ENCODE data around the gene GAREM1. TPM values are rescaled to one million over a fixed set of nuclear protein-coding genes. Genes with fewer than 3 reads are reported as not detected.
A peak's percentile ranks its signal among the peaks of the same experiment; 100 is the strongest.

GAREM1 gene
- polyA plus RNA-seq (2012; rRNA removed) = 2.8 and 3.3 TPM in 2 replicates
- 2.0 and 2.9 TPM in 2 replicates for polyA plus RNA-seq (2012; cell fraction: cytosol; rRNA removed)
- 3.3 and 3.7 TPM in 2 replicates for polyA plus RNA-seq (2012; cell fraction: nucleus; rRNA removed)

DNA sequence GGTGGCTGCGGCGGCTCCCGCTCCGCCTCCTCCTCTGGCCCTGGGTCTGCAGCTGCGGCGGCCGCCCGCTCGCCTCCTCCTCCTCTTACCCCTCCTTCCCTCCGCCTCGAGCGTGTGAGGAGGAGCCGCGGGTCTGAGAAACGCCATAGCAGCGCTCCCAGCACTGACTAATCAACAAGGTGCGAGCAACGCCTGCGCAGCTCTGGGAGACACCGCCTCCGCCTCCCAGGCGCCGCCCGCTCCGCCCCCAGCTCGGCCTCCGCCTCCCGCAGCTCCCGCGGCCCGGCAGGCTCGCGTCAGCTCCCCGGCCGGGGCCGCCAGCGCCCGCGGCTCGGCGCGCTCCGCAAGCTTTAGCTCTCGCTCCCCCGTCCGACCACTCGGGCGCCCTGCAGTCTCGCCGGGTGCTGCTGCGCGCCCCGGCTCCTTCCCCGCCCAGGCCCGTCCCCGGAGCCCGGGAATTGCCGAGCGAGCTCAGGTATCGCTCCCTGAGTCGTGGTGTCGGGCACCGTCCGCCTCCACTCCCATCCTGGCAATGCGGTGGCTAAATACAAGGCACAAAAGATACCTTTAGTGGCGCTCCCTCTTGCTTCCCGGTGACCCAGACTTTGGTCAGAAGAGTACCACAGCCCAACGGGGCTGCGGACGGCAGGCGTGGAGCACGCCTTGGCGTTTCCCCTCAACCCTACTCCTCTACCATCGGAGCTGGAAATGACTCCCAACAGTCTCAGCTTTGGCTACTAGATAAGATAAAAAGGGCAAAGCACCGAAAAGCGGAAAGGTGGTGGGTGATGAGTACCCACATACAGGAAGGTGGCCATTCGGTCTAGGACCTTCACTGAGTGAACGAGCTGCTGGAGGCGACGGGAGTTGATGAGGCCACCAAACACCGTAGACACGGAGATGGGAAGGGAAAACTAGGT is at the start of gene GAREM1:
GAREM1 (minus strand) TSS at position 169 of the 920 bp plus-strand sequence. CDS start 454 bp downstream, outside the sequence.
- no peaks in the 10 kb centered on the region for H3K9me3 ChIP-seq
- POLR2A ChIA-PET = interaction anchor here (0.6 to 1.9 kb wide), 5 partner anchors 12 to 634 kb away, joined by 3 to 7 read pairs (median 4); no protein-coding TSS in a partner anchor

GRCh38 chr18:32511147-32511546 is 40.5 kb upstream of the GAREM1 start:
- no peaks in the 10 kb centered on the region for H4K20me1 ChIP-seq (ENCODE audit: insufficient read depth)
- ChIA-PET POLR2A (no interaction called here), CTCF (interaction anchor here (1.4 kb wide), 1 partner anchor 239 kb away, joined by 3 read pairs; no protein-coding TSS in a partner anchor)
- no peak overlapping the region for H3K4me3 ChIP-seq (ENCODE audit: low read depth in 2 of 2, low read length in 1 of 2)
- TF ChIP-seq ELF1 (IDR thresholded peaks at IDR 0.05) = no peak
- TF ChIP-seq PBX3 (IDR thresholded peaks at IDR 0.05) = no peak
- TF ChIP-seq RFX5 (IDR thresholded peaks at IDR 0.05; ENCODE audit: low read length) = no peak
- TF ChIP-seq RAD21 (IDR thresholded peaks at IDR 0.05; ENCODE audit: low read length) = no peak
- TF ChIP-seq, protein P1, sequence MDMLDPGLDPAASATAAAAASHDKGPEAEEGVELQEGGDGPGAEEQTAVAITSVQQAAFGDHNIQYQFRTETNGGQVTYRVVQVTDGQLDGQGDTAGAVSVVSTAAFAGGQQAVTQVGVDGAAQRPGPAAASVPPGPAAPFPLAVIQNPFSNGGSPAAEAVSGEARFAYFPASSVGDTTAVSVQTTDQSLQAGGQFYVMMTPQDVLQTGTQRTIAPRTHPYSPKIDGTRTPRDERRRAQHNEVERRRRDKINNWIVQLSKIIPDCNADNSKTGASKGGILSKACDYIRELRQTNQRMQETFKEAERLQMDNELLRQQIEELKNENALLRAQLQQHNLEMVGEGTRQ (IDR thresholded peaks at IDR 0.05; ENCODE audit: borderline replicate concordance, low read depth, low read length) = no peak
- no peak for TF ChIP-seq RCOR1 (IDR thresholded peaks at IDR 0.05; ENCODE audit: low read length)
- no peaks in the 10 kb centered on the region for H3K9me3 ChIP-seq
- H3K9ac ChIP-seq = no peak overlapping the region
- WGBS (ENCODE audit: low lambda C conversion rate) = 62% methylated on average over 7 of the region's 7 CpGs
- H3K9me2 ChIP-seq = no peaks in the 10 kb centered on the region
- H3K36me3 ChIP-seq (replicated peaks in 1 of 2; ENCODE audit: control insufficient read depth in 1 of 2, insufficient read depth in 2 of 2, low read length in 1 of 2) = no peaks in the 10 kb centered on the region
- no peak overlapping the region for H3K4me2 ChIP-seq
- H3K79me2 ChIP-seq (ENCODE audit: insufficient read depth) = no peaks in the 10 kb centered on the region
- H3K4me1 ChIP-seq (ENCODE audit: control insufficient read depth in 1 of 2, insufficient read depth in 2 of 2, low read depth in 1 of 2, low read length in 1 of 2) = no peaks in the 10 kb centered on the region
- H3K27ac ChIP-seq (ENCODE audit: low read depth in 2 of 2, low read length in 1 of 2) = no peak overlapping the region
- H2AFZ ChIP-seq (ENCODE audit: low read depth) = no peak overlapping the region
- H3F3A ChIP-seq (replicated peaks; ENCODE audit: insufficient read depth) = no peaks in the 10 kb centered on the region
- DNase-seq = no peak
- H3K27me3 ChIP-seq (ENCODE audit: insufficient read depth) = no peaks in the 10 kb centered on the region

More for the DNA sequence above, at the start of gene GAREM1:
- CTCF ChIA-PET = interaction anchor here (0.6 to 6.5 kb wide), 37 partner anchors 9 to 313 kb away, joined by 3 to 99 read pairs (median 6); no protein-coding TSS in a partner anchor
- Histone ChIP-seq H2AFZ (ENCODE audit: low read depth) (peak within 1 kb of the TSS; percentile 95), H3K4me1 (ENCODE audit: control insufficient read depth in 1 of 2, insufficient read depth in 2 of 2, low read depth in 1 of 2, low read length in 1 of 2) (peaks cover 0 to 20% of the 10 kb centered on the region in 2 experiments; a peak in 2 of 4 replicates), H3K4me3 (ENCODE audit: low read depth in 2 of 2, low read length in 1 of 2) (peak within 1 kb of the TSS; percentile 83 to 86), H3F3A (replicated peaks; ENCODE audit: insufficient read depth) (peaks cover 4% of the 10 kb centered on the region), H3K36me3 (replicated peaks in 1 of 2; ENCODE audit: control insufficient read depth in 1 of 2, insufficient read depth in 2 of 2, low read length in 1 of 2) (no peaks in the 10 kb centered on the region), H3K9ac (peak within 1 kb of the TSS; percentile 64), H4K20me1 (ENCODE audit: insufficient read depth) (no peaks in the 10 kb centered on the region), H3K27ac (ENCODE audit: low read depth in 2 of 2, low read length in 1 of 2) (peak within 1 kb of the TSS; percentile 63 to 81; a peak in 3 of 4 replicates), H3K79me2 (ENCODE audit: insufficient read depth) (peaks cover 19% of the 10 kb centered on the region), H3K27me3 (ENCODE audit: insufficient read depth) (no peaks in the 10 kb centered on the region), H3K4me2 (peak within 1 kb of the TSS; percentile 93), H3K9me2 (no peaks in the 10 kb centered on the region)
- 20% methylated on average over 35 of the region's 82 CpGs for WGBS (ENCODE audit: low lambda C conversion rate)
- TF ChIP-seq RAD21 (IDR thresholded peaks at IDR 0.05; ENCODE audit: low read length) (peak; percentile 76), SIN3A (IDR thresholded peaks at IDR 0.05; ENCODE audit: borderline replicate concordance, low read depth, low read length) (0 out of 2 replicates have a peak, but pooled peaks have one; percentile 35), POLR2AphosphoS5 (IDR thresholded peaks at IDR 0.05; ENCODE audit: low read depth, low read length) (peak; percentile 72), CHD2 (IDR thresholded peaks at IDR 0.05; ENCODE audit: low read length, partially characterized antibody) (no peak), TAF1 (IDR thresholded peaks at IDR 0.05; ENCODE audit: borderline replicate concordance, low read depth, low read length) (peak; percentile 67; the same call in 1 of the 2 replicates), NFIC (IDR thresholded peaks at IDR 0.05; ENCODE audit: borderline replicate concordance) (no peak), YY1 (IDR thresholded peaks at IDR 0.05; ENCODE audit: low read depth) (peak; percentile 63; the same call in 1 of the 2 replicates), MXI1 (IDR thresholded peaks at IDR 0.05; ENCODE audit: low read depth, low read length) (peak; percentile 55), EP300 (IDR thresholded peaks at IDR 0.05; ENCODE audit: borderline replicate concordance in 1 of 2, low read depth in 1 of 2, low read length in 1 of 2) (peak; percentile 24 to 27; a peak in 1 of 4 replicates), SMC3 (IDR thresholded peaks at IDR 0.05; ENCODE audit: low read depth, low read length) (peak; percentile 86), RCOR1 (IDR thresholded peaks at IDR 0.05; ENCODE audit: low read length) (no peak), NRF1 (IDR thresholded peaks at IDR 0.05; ENCODE audit: low read depth, low read length) (peak; percentile 93), CTCF (IDR thresholded peaks at IDR 0.05) (peak; percentile 60)
- TF ChIP-seq, protein P2, sequence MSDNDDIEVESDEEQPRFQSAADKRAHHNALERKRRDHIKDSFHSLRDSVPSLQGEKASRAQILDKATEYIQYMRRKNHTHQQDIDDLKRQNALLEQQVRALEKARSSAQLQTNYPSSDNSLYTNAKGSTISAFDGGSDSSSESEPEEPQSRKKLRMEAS (IDR thresholded peaks at IDR 0.05; ENCODE audit: low read depth) = peak; percentile 64
- peak; percentile 97 for DNase-seq
